DOHH2 (cell line): ENCODE data around the gene NRXN3.

Experiments
- EZH2phosphoT487 ChIP-seq: fragments of 200-600 bp; sonication (generic); IDR thresholded peaks from 2 replicates; pipeline ENCODE4 v1.6.1; 2017; ENCODE audit warnings: borderline replicate concordance, mild to moderate bottlenecking, antibody characterized with exemption, low read length, moderate library complexity, mixed read lengths
- TF ChIP-seq, protein P1 (sequence below): fragments of 200-600 bp; sonication (generic); IDR thresholded peaks from one replicate; pipeline ENCODE4 v1.5.1; 2014; ENCODE audit warnings: antibody characterized with exemption, mild to moderate bottlenecking, low read depth, low read length; ENCODE audit not compliant: poor library complexity, severe bottlenecking

DNA sequence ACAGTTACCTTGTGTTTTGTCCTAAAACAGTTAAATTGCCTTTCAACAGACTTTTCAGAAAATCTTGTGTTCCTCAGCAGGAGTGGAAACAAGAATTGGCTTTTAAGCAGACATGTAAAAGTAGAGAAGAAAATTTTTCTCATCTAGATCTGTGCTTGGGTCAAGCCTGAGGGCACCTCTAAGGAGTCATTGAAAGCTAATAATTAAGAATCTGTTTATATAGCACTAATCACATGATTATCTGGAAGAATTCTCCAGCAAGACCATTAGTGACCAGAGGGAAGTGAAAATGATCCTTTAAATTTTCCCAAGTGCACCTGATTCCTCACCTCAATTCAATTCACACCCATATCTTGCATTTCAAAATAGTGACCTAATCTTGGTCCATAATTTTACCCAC lies 1746.1 kb downstream of the NRXN3 start:
- TF ChIP-seq, protein P1, sequence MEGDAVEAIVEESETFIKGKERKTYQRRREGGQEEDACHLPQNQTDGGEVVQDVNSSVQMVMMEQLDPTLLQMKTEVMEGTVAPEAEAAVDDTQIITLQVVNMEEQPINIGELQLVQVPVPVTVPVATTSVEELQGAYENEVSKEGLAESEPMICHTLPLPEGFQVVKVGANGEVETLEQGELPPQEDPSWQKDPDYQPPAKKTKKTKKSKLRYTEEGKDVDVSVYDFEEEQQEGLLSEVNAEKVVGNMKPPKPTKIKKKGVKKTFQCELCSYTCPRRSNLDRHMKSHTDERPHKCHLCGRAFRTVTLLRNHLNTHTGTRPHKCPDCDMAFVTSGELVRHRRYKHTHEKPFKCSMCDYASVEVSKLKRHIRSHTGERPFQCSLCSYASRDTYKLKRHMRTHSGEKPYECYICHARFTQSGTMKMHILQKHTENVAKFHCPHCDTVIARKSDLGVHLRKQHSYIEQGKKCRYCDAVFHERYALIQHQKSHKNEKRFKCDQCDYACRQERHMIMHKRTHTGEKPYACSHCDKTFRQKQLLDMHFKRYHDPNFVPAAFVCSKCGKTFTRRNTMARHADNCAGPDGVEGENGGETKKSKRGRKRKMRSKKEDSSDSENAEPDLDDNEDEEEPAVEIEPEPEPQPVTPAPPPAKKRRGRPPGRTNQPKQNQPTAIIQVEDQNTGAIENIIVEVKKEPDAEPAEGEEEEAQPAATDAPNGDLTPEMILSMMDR = no peak
- no peak for TF ChIP-seq EZH2phosphoT487
